ENCODE results near the gene FAM98C.

- TF ChIP-seq, protein P1, sequence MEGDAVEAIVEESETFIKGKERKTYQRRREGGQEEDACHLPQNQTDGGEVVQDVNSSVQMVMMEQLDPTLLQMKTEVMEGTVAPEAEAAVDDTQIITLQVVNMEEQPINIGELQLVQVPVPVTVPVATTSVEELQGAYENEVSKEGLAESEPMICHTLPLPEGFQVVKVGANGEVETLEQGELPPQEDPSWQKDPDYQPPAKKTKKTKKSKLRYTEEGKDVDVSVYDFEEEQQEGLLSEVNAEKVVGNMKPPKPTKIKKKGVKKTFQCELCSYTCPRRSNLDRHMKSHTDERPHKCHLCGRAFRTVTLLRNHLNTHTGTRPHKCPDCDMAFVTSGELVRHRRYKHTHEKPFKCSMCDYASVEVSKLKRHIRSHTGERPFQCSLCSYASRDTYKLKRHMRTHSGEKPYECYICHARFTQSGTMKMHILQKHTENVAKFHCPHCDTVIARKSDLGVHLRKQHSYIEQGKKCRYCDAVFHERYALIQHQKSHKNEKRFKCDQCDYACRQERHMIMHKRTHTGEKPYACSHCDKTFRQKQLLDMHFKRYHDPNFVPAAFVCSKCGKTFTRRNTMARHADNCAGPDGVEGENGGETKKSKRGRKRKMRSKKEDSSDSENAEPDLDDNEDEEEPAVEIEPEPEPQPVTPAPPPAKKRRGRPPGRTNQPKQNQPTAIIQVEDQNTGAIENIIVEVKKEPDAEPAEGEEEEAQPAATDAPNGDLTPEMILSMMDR (IDR thresholded peaks at IDR 0.05): no peak
- no peak for TF ChIP-seq POLR2A (IDR thresholded peaks at IDR 0.05)
Observed at GRCh38 chr19:38440592-38440991, 37.7 kb downstream of the FAM98C start.
